ENCODE measurements around the gene NUDT8.
"Not testable (repeated sequence)": the region's sequence is repeated elsewhere in the genome, so short reads cannot be mapped to it uniquely, and the experiment has no call there.

- not testable (repeated sequence) for TF ChIP-seq POLR2AphosphoS5, CTCF, POLR2A, EP300 (IDR thresholded peaks at IDR 0.05)
Measured at GRCh38 chr11:67618901-67619659, 10.7 kb downstream of the NUDT8 start.
